GM12878 (cell line): ENCODE data around the gene CLSTN2. TPM values are rescaled to one million over a fixed set of nuclear protein-coding genes. Genes with fewer than 3 reads are reported as not detected.

Source experiments
- ATAC-seq: fragments of 200-7000 bp; cut with Tn5 transposase; 3 replicates; pipeline ENCODE4 v1.9.1; 2020; ENCODE audit warnings: mild to moderate bottlenecking, moderate library complexity
- BruUV-seq: library from RNA; stranded (reverse); fragments of 400-500 nt; replicated peaks from 2 replicates; lab custom pipeline; 2021; lab: Mats Ljungman, UMichigan
- CTCF ChIA-PET: fragments of 300-600 bp; sonication (Branson Sonifier 250); formaldehyde crosslinking; extraction: SDS; loops from one replicate; lab custom pipeline; 2021; ENCODE audit warnings: inconsistent platforms; lab: Yijun Ruan, JAX
- POLR2A ChIA-PET: fragments of 350-600 bp; formaldehyde crosslinking; extraction: SDS; loops from one replicate; lab custom pipeline; 2021; ENCODE audit warnings: inconsistent platforms; lab: Charles Lee
- RAD21 ChIA-PET: fragments of 300-600 bp; sonication (Branson Sonifier 250); formaldehyde crosslinking; loops from one replicate; lab custom pipeline; 2023; ENCODE audit warnings: antibody characterized with exemption; ENCODE audit not compliant: unreplicated experiment; lab: Charles Lee
- SMC1A ChIA-PET: fragments of 300-600 bp; sonication (Branson Sonifier 250); formaldehyde crosslinking; loops from one replicate; lab custom pipeline; 2023; ENCODE audit not compliant: unreplicated experiment, uncharacterized antibody; lab: Charles Lee
- DNase-seq: peaks from one replicate; pipeline ENCODE4 v3.0.0-alpha.2; 2011; ENCODE audit warnings: low read depth, low spot score
- FAIRE-seq: peaks from 3 replicates; lab custom pipeline; 2011; peaks lifted over from hg19 to GRCh38; lab: Jason Lieb, UNC
- H2AFZ ChIP-seq: 2 replicates; pipeline ENCODE4 v1.6.0; 2011; ENCODE audit warnings: low read depth, low read length, control low read depth; ENCODE audit not compliant: control insufficient read depth
- H3K27ac ChIP-seq: 2 replicates; pipeline ENCODE4 v1.5.1; 2011; ENCODE audit warnings: control low read depth; ENCODE audit not compliant: control insufficient read depth, insufficient read depth
- H3K27me3 ChIP-seq, 2 experiments: replicated peaks in 1 of 2; 2 replicates each; pipeline versions ENCODE4 v1.6.0 to v1.6.1; 2011; ENCODE audit warnings: low read length in 1 of 2; ENCODE audit not compliant: control insufficient read depth in 2 of 2, insufficient read depth in 2 of 2
- H3K36me3 ChIP-seq, 2 experiments: 2 replicates each; pipeline ENCODE4 v1.5.1; 2011; ENCODE audit warnings: low read length in 1 of 2; ENCODE audit not compliant: control insufficient read depth in 2 of 2, insufficient read depth in 2 of 2
- H3K4me1 ChIP-seq: 2 replicates; pipeline ENCODE4 v1.6.1; 2011; ENCODE audit warnings: mild to moderate bottlenecking, low read length, moderate library complexity, mixed read lengths; ENCODE audit not compliant: control insufficient read depth, insufficient read depth
- H3K4me2 ChIP-seq: 2 replicates; pipeline ENCODE4 v1.6.0; 2011; ENCODE audit warnings: control low read depth; ENCODE audit not compliant: control insufficient read depth, insufficient read depth
- H3K4me3 ChIP-seq: fragments of 200-600 bp; sonication (generic); 2 replicates; pipeline ENCODE4 v1.5.1; 2016
- H3K79me2 ChIP-seq: 2 replicates; pipeline ENCODE4 v1.6.0; 2011; ENCODE audit warnings: low read length; ENCODE audit not compliant: control insufficient read depth, insufficient read depth
- H3K9ac ChIP-seq: 2 replicates; pipeline ENCODE4 v1.8.0; 2011; ENCODE audit warnings: low read length, control low read depth, mixed read lengths; ENCODE audit not compliant: control insufficient read depth, insufficient read depth
- H3K9me3 ChIP-seq: replicated peaks from 3 replicates; pipeline ENCODE4 v1.5.1; 2011; ENCODE audit warnings: mild to moderate bottlenecking, low read length; ENCODE audit not compliant: control insufficient read depth, insufficient read depth
- H4K20me1 ChIP-seq: 2 replicates; pipeline ENCODE4 v1.6.0; 2011; ENCODE audit not compliant: control insufficient read depth, insufficient read depth
- EP300 ChIP-seq, 2 experiments: fragments of 150-350 bp in 1 of 2; IDR thresholded peaks; 2 replicates each; pipeline ENCODE4 v1.6.1; 2011 to 2012; ENCODE audit warnings: low read depth in 2 of 2, low read length in 2 of 2, borderline replicate concordance in 1 of 2, improper control_type of control experiment in 1 of 2, inconsistent platforms in 1 of 2; ENCODE audit not compliant: control insufficient read depth in 1 of 2
- HSF1 ChIP-seq: fragments of 150-350 bp; IDR thresholded peaks from 2 replicates; pipeline ENCODE4 v1.6.1; 2014; ENCODE audit warnings: mild to moderate bottlenecking, low read depth, low read length
- JUNB ChIP-seq: IDR thresholded peaks from 2 replicates; pipeline ENCODE4 v1.6.1; 2016; ENCODE audit warnings: antibody characterized with exemption, mild to moderate bottlenecking
- PAX5 ChIP-seq: IDR thresholded peaks from 2 replicates; pipeline ENCODE4 v1.6.1; 2011; ENCODE audit warnings: low read depth, low read length, borderline replicate concordance
- POLR2AphosphoS2 ChIP-seq: IDR thresholded peaks from 2 replicates; pipeline ENCODE4 v1.6.1; 2011; ENCODE audit warnings: low read depth, mild to moderate bottlenecking, low read length, improper control_type of control experiment, moderate library complexity
- SREBF2 ChIP-seq: IDR thresholded peaks from 2 replicates; pipeline ENCODE4 v1.6.1; 2012; ENCODE audit warnings: mild to moderate bottlenecking, low read length
- STAT3 ChIP-seq: IDR thresholded peaks from 2 replicates; pipeline ENCODE4 v1.6.1; 2011; ENCODE audit warnings: low read depth, low read length, improper control_type of control experiment
- WGBS: methylation state at CpG from one replicate; pipeline ENCODE4 v1.1.6; 2016; ENCODE audit warnings: low lambda C conversion rate; ENCODE audit not compliant: insufficient replicate concordance, insufficient coverage; ENCODE audit errors: missing lambda C conversion rate; 5-methylcytosine and 5-hydroxymethylcytosine counted together
- in situ Hi-C: fragments of 300-500 bp; cut with MboI; formaldehyde crosslinking; loops from 9 replicates; pipeline ENCODE4 v1.14.3; 2018; ENCODE audit warnings: mixed read lengths
- intact Hi-C: fragments of 100-400 bp; cut with micrococcal nuclease; formaldehyde crosslinking; loops from one replicate; pipeline ENCODE4 v1.14.2; 2022; ENCODE audit not compliant: unreplicated experiment
- polyA plus RNA-seq, 11 experiments: library from polyadenylated mRNA; depleted of rRNA in 4 of 11; unstranded in 6 of 11; stranded (reverse) in 5 of 11; fragments of >200 nt; fragmentation: Nextera tagmentation in 4 of 11; fragmentation: Illumina TruSeq in 1 of 11; extraction: Ambion mirVana in 4 of 11; extraction: Trizol in 1 of 11; gene quantifications; 1 replicate in 1 of 11; 2 replicates in 10 of 11; pipeline versions ENCODE4 v1.2.1 to v1.2.3, GENCODE V29; 2011 to 2016; ENCODE audit warnings: inconsistent platforms in 2 of 11, missing spikeins in 2 of 11, low read depth in 1 of 11
- total RNA-seq, 4 experiments: library from RNA; depleted of rRNA in 3 of 4; stranded (reverse); fragments of >200 nt in 3 of 4; fragmentation: Illumina TruSeq in 1 of 4; extraction: Trizol in 1 of 4; gene quantifications; 2 replicates each; pipeline versions ENCODE4 v1.2.1 to v1.2.3, GENCODE V29; 2013 to 2021

CLSTN2 gene
- total and polyA plus RNA-seq, 10 of the 15 experiments (the other 5 are each of a cell fraction or from before 2014, with no cell fraction given), result under 0.01 to 0.10 (median under 0.01) TPM; not detected in 5

GRCh38 chr3:140443806-140444205, 508.8 kb downstream of the CLSTN2 start (continued):
- TF ChIP-seq HSF1 (no peak), EP300 (IDR thresholded peaks at IDR 0.05; ENCODE audit: borderline replicate concordance in 1 of 2, control insufficient read depth in 1 of 2, low read depth in 2 of 2, low read length in 2 of 2) (no peak), POLR2AphosphoS2 (no peak), STAT3 (no peak), JUNB (no peak)

DNA sequence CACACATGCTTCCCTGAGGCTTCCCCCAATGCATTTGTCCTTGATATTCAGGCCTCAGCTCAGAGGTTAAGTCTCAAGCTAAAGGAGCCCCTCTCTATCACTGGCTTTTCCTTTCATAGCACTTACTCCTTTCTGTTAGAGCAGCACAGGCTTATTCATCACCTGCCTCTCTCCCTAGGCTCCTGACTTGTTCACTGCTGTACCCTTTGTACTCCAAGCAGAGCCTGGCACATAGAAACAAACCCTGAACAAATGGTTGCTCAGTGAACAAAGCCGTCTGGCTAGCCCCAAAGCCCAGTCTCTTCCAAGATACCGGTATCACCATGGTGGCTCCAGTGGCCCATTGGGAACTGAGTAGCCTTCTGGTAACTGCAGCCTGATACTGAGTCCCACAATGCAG, 511.7 kb downstream of the CLSTN2 start:
- FAIRE-seq (no peak), ATAC-seq (no peak), DNase-seq (no peak)
- Histone ChIP-seq H3K9ac (no peak overlapping the region), H3K4me3 (no peak overlapping the region), H3K27ac (no peak overlapping the region), H3K4me2 (no peak overlapping the region), H3K9me3 (no peaks in the 10 kb centered on the region), H4K20me1 (no peaks in the 10 kb centered on the region), H3K27me3 (no peaks in the 10 kb centered on the region; a peak in 1 of 4 replicates), H3K79me2 (no peaks in the 10 kb centered on the region), H3K4me1 (no peaks in the 10 kb centered on the region), H2AFZ (no peak overlapping the region), H3K36me3 (no peaks in the 10 kb centered on the region)
- ChIA-PET POLR2A (no interaction called here), CTCF (no interaction called here), SMC1A (no interaction called here), RAD21 (no interaction called here)
- intact Hi-C loops, result no loop called here
- no TSS peak for BruUV-seq
- in situ Hi-C loops, result no loop called here
- TF ChIP-seq PAX5 (no peak), SREBF2 (no peak)
- 0% methylated on average over 2 of the region's 2 CpGs for WGBS
